K562 (cell line): ENCODE measurements around the gene H2AZ2. TPM values are rescaled to one million over a fixed set of nuclear protein-coding genes. Genes with fewer than 3 reads are reported as not detected.

Source experiments
- ATF7 ChIP-seq: fragments of 450-650 bp; IDR thresholded peaks from 2 replicates; pipeline ENCODE4 v1.7.1; 2014; ENCODE audit warnings: mild to moderate bottlenecking, moderate library complexity
- CCNT2 ChIP-seq: IDR thresholded peaks from 2 replicates; pipeline ENCODE4 v1.6.1; 2011; ENCODE audit warnings: borderline replicate concordance, low read depth, mild to moderate bottlenecking, moderate library complexity, mixed read lengths, low read length; ENCODE audit not compliant: insufficient read length; ENCODE audit errors: extremely low read depth
- KDM1A ChIP-seq, 2 experiments: fragments of 450-650 bp; IDR thresholded peaks; 2 replicates each; pipeline ENCODE4 v1.6.1; 2016; ENCODE audit warnings: mild to moderate bottlenecking in 2 of 2
- MYC ChIP-seq, 2 experiments: fragments of 250-450 bp in 1 of 2; sonication (Bioruptor Pico) in 1 of 2; IDR thresholded peaks; 2 replicates each; pipeline versions ENCODE4 v1.5.1 to v1.6.1; 2012 to 2021; ENCODE audit warnings: low read depth in 2 of 2, borderline replicate concordance in 1 of 2, improper control_type of control experiment in 1 of 2, low read length in 1 of 2, mild to moderate bottlenecking in 1 of 2, moderate library complexity in 1 of 2
- NKRF ChIP-seq: fragments of 450-650 bp; IDR thresholded peaks from 2 replicates; pipeline ENCODE4 v1.6.1; 2016; ENCODE audit warnings: borderline replicate concordance
- ZBTB9 ChIP-seq: fragments of 450-650 bp; formaldehyde crosslinking; IDR thresholded peaks from 2 replicates; pipeline ENCODE4 v1.4.0; 2020; ENCODE audit warnings: mild to moderate bottlenecking, moderate library complexity
- ZNF134 ChIP-seq: fragments of 250-450 bp; sonication (Bioruptor Pico); conservative IDR thresholded peaks from 2 replicates; pipeline ENCODE4 v1.4.0; 2020
- ZNF175 ChIP-seq: fragments of 200-800 bp; sonication (Bioruptor generic); IDR thresholded peaks from 2 replicates; pipeline ENCODE4 v1.6.1; 2016; ENCODE audit warnings: low read depth, mild to moderate bottlenecking, missing genetic modification characterization, missing compliant biosample characterization
- ZNF263 ChIP-seq: sonication (generic); formaldehyde crosslinking; IDR thresholded peaks from 2 replicates; pipeline ENCODE4 v1.8.0; 2022; ENCODE audit warnings: mild to moderate bottlenecking, missing genetic modification reagents, borderline replicate concordance
- ZNF3 ChIP-seq: fragments of 250-450 bp; sonication (Bioruptor Pico); IDR thresholded peaks from 2 replicates; pipeline ENCODE4 v1.5.0; 2021; ENCODE audit warnings: mild to moderate bottlenecking, moderate library complexity
- ZNF408 ChIP-seq: fragments of 250-450 bp; sonication (Bioruptor Pico); IDR thresholded peaks from 2 replicates; pipeline ENCODE4 v1.4.0; 2020; ENCODE audit warnings: low read depth, mild to moderate bottlenecking, moderate library complexity
- ZNF778 ChIP-seq: fragments of 450-650 bp; formaldehyde crosslinking; IDR thresholded peaks from 2 replicates; pipeline ENCODE4 v1.4.0; 2020; ENCODE audit warnings: mild to moderate bottlenecking, moderate library complexity
- polyA plus RNA-seq, 8 experiments: library from polyadenylated mRNA; depleted of rRNA in 4 of 8; stranded (reverse) in 5 of 8; unstranded in 3 of 8; fragments of >200 nt; fragmentation: Nextera tagmentation in 2 of 8; fragmentation: Illumina TruSeq in 1 of 8; extraction: Ambion mirVana in 2 of 8; extraction: Trizol in 1 of 8; gene quantifications; 2 replicates each; pipeline versions ENCODE4 v1.2.1 to v1.2.3, GENCODE V29; 2011 to 2014; ENCODE audit warnings: inconsistent platforms in 1 of 8, missing spikeins in 1 of 8
- total RNA-seq, 7 experiments: library from RNA; depleted of rRNA in 6 of 7; stranded (reverse); fragments of >200 nt in 6 of 7; fragmentation: Illumina TruSeq in 2 of 7; extraction: Trizol in 2 of 7; gene quantifications; 2 replicates each; pipeline versions ENCODE4 v1.2.1 to v1.2.3, GENCODE V29; 2011 to 2021; ENCODE audit warnings: low replicate concordance in 1 of 7
- TF ChIP-seq, protein P1 (sequence below): fragments of 450-650 bp; IDR thresholded peaks from 2 replicates; pipeline ENCODE4 v1.6.1; 2016; ENCODE audit warnings: low read depth, mild to moderate bottlenecking, moderate library complexity
- TF ChIP-seq, protein P2 (sequence below): fragments of 450-650 bp; formaldehyde crosslinking; IDR thresholded peaks from 2 replicates; pipeline ENCODE4 v1.4.0; 2022; ENCODE audit warnings: mild to moderate bottlenecking, moderate library complexity
- TF ChIP-seq, protein P3 (sequence below), 3 experiments: fragments of 200-800 bp in 1 of 3; fragments of 250-450 bp in 1 of 3; fragments of 450-650 bp in 1 of 3; sonication (Bioruptor Pico) in 1 of 3; sonication (Bioruptor generic) in 1 of 3; formaldehyde crosslinking in 1 of 3; IDR thresholded peaks; 2 replicates each; pipeline versions ENCODE4 v1.6.1 to v1.8.0; 2016 to 2022; ENCODE audit warnings: mild to moderate bottlenecking in 2 of 3, missing genetic modification characterization in 2 of 3, missing compliant biosample characterization in 1 of 3, moderate library complexity in 1 of 3

The H2AZ2 gene
- total and polyA plus RNA-seq, 9 of the 15 experiments (the other 6 are each of a cell fraction or from before 2014, with no cell fraction given), result 105 to 382 (median 286) TPM

DNA sequence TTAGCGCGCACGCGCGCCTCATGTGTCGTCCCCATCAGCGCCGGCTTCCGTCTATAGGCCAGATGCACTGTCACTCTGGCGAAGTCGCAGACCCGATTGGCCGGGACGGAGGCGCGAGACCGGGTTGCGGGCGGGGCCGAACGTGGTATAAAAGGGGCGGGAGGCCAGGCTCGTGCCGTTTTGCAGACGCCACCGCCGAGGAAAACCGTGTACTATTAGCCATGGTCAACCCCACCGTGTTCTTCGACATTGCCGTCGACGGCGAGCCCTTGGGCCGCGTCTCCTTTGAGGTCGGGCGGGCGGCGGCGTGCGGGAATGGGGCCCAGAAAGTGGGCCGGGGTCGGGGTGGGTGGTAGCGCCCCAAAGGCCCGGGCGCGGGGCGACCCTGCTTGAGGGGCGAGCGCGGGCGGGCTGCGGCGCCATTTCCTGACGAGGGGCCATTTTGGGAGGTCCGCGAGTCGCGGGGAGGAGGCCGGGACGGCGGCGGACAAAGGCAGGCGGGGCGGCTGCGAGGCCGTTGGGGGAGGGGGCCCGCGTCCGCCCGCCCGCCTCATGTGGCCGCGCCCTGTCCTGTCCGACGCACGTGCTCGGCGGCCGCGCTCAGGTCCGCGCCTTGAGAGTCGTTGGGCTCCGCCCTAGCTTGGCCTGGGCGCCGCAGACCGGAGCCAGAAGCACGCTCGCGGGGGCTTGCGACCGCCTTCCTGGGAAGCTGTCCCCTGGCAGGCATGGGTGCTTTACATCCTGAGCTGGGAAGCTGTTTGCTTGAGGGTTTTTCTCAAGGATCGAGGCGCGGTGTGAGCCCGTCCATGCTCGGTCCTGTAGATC, 51.2 kb downstream of the H2AZ2 start, which contains the start of gene PPIA (continued):
- TF ChIP-seq NKRF (peak; percentile 83; the same call in 1 of the 2 replicates), KDM1A (IDR thresholded peaks at IDR 0.05) (no peak), ZBTB9 (CRISPR knock-in tag) (peak; percentile 71; the same call in 1 of the 2 replicates), CCNT2 (peak; percentile 91), ATF7 (no peak; the same call in 1 of the 2 replicates), ZNF408 (no peak), ZNF175 (CRISPR knock-in tag) (peak; percentile 1; the same call in 1 of the 2 replicates), ZNF778 (CRISPR knock-in tag) (no peak), ZNF134 (CRISPR knock-in tag) (no peak; the same call in 1 of the 2 replicates), MYC (IDR thresholded peaks at IDR 0.05; ENCODE audit: low read depth, low read length) (peak; percentile 99), MYC (CRISPR knock-in tag; IDR thresholded peaks at IDR 0.05; ENCODE audit: borderline replicate concordance, low read depth) (peak; percentile 94), ZNF263 (CRISPR knock-in tag) (no peak), ZNF3 (CRISPR knock-in tag) (no peak)
- TF ChIP-seq, protein P1, sequence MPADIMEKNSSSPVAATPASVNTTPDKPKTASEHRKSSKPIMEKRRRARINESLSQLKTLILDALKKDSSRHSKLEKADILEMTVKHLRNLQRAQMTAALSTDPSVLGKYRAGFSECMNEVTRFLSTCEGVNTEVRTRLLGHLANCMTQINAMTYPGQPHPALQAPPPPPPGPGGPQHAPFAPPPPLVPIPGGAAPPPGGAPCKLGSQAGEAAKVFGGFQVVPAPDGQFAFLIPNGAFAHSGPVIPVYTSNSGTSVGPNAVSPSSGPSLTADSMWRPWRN, result peak; percentile 76
- TF ChIP-seq, protein P2, sequence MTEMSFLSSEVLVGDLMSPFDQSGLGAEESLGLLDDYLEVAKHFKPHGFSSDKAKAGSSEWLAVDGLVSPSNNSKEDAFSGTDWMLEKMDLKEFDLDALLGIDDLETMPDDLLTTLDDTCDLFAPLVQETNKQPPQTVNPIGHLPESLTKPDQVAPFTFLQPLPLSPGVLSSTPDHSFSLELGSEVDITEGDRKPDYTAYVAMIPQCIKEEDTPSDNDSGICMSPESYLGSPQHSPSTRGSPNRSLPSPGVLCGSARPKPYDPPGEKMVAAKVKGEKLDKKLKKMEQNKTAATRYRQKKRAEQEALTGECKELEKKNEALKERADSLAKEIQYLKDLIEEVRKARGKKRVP (CRISPR knock-in tag), result peak; percentile 9; the same call in 1 of the 2 replicates
- TF ChIP-seq, protein P3, sequence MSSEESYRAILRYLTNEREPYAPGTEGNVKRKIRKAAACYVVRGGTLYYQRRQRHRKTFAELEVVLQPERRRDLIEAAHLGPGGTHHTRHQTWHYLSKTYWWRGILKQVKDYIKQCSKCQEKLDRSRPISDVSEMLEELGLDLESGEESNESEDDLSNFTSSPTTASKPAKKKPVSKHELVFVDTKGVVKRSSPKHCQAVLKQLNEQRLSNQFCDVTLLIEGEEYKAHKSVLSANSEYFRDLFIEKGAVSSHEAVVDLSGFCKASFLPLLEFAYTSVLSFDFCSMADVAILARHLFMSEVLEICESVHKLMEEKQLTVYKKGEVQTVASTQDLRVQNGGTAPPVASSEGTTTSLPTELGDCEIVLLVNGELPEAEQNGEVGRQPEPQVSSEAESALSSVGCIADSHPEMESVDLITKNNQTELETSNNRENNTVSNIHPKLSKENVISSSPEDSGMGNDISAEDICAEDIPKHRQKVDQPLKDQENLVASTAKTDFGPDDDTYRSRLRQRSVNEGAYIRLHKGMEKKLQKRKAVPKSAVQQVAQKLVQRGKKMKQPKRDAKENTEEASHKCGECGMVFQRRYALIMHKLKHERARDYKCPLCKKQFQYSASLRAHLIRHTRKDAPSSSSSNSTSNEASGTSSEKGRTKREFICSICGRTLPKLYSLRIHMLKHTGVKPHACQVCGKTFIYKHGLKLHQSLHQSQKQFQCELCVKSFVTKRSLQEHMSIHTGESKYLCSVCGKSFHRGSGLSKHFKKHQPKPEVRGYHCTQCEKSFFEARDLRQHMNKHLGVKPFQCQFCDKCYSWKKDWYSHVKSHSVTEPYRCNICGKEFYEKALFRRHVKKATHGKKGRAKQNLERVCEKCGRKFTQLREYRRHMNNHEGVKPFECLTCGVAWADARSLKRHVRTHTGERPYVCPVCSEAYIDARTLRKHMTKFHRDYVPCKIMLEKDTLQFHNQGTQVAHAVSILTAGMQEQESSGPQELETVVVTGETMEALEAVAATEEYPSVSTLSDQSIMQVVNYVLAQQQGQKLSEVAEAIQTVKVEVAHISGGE (CRISPR knock-in tag; IDR thresholded peaks at IDR 0.05), result no peak
